Erythroblast (primary cell): ENCODE measurements around the gene ADK.

ENCODE experiments used
- DNase-seq, 2 experiments: peaks; one replicate each; lab custom pipeline; 2025; lab: John Stamatoyannopoulos, UW
- GATA1 ChIP-seq: IDR thresholded peaks from 2 replicates; pipeline ENCODE4 v1.6.1; 2011; ENCODE audit warnings: low read depth, mild to moderate bottlenecking, control low read depth, low read length, moderate library complexity
- POLR2A ChIP-seq: IDR thresholded peaks from 2 replicates; pipeline ENCODE4 v1.6.1; 2011; ENCODE audit warnings: mild to moderate bottlenecking, low read length

The ADK gene

DNA sequence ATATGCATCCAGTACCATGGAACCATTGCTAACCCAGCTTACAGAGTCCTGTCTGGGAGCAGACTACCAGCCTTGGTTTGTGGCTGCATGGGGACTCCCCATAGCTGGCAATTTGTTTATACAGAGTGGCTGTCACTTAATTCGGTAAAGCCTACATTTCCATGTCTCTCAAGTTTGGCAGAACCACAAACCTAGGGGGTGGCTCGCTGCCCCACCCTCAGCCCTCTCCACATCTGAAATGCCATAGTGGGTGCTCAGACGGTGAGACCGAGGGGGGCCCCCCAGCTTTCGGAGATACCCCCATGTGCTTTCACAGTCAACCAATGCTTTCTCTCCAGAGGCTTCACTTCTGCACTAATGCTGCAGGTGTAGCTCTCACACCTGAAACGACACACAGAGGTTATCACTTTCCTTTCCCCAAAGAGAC lies 599.8 kb downstream of the ADK start:
- no peak for DNase-seq
- TF ChIP-seq GATA1 (no peak), POLR2A (no peak)

DNA sequence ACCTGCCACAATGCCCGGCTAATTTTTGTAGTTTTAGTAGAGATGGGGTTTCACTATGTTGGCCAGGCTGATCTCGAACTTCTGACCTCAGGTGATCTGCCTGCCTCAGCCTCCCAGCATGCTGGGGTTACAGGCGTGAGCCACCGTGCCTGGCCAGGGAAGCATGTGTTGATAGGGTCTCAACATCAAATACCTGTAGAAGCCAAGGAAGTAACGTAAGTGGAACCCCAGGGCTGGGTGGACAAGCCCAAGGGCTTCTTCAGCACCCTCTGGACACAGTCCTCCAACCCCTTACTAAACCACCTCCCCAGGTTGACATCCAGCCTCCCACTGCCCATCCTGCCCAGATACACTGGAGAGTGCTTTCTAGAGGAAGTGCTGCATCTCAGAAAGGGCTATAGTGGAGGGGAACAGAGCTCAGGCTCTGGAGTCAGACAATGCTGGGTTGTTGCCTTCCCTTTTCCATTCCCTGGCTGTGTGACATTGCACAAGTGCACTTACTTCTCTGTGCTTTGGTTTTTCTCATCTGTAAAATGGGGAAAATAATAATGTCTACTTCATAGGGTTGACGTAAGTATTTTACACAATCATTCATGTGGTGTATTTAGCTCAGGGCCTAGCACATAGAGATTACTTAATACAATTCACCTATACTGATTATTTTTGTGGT lies 601.5 kb downstream of the ADK start:
- no peak for DNase-seq
- TF ChIP-seq GATA1 (no peak), POLR2A (no peak)

DNA sequence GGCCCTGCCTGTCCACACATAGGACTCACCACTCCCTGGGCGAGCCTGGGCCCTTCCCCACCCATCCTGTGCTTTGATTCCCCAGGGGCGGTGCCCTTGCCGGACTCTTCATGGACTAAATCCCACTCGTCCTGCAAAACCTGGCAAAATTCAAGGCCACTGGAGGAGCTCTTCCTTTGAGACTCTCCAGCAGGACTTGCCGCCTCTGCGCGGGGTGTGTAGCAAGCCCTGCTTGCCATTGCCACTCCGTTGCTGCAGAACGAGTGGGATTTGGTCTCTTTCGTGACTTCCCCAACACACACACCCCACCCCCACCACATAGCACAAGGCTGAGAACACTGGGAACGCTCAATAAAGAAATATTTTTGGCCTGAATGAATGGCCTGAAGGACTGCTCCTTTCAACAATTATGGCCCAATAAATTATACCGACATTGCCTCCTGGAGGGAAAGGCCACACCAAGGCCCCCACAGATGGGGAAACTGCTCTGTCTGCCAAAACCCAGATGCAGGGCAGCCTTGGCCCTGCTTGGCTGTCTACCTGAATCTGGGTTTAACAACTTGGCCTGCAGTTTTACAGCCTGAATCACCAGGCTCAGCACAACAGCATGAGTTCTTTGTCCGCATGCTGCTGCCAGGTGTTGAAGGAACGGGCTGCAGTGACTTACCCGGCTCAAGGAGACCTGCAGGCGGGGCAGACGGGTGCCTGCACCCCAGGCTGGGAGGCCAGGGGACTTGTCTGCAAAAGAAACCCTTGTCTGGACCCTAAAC lies 602.6 kb downstream of the ADK start:
- no peak for DNase-seq
- TF ChIP-seq GATA1 (no peak), POLR2A (no peak)

DNA sequence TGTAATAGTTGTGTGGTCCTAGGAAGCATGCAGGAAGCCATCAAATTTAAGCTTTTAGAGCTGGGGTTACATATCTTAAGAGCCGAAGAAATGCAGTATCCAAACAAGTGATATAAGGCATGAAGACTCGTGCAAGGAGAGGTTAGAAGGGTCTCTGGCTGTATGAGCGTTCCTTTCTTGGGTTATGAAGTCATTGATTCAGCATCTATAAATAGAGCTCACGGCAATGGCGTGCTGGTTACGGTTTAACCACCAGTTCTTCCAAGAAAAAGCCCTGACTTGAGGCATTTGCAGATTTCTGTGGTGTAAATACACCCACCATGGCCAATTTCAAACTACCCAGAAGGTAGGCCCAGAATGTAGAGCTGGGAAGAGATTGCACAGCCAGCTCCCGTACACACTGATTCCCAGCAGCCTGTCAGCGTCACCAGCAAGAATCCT lies 603.4 kb downstream of the ADK start:
- no peak for DNase-seq
- TF ChIP-seq POLR2A (no peak), GATA1 (no peak)

DNA sequence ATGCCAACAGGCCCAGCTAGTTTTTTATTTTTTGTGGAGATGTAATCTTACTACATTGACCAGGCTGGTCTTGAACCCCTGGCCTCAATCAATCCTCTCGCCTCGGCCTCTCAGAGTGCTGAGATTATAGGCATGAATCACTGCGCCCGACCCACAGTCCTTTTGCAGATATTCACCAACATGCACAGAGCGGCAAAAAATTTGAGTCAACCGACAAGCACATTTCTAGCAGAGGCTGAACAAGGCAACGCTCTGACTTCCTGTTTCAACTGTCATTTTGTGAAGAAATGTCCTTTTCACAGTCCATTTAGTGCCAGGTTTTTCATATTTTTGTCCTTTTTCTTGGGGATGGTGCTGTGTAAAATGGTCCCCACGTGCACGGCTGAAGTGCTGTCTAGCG lies 604.3 kb downstream of the ADK start:
- TF ChIP-seq POLR2A, result no peak
- TF ChIP-seq GATA1, result no peak
- DNase-seq, result no peak
